Skeletal muscle satellite cell (primary cell): ENCODE measurements around the gene RPS6KC1.
"Not testable (repeated sequence)": the region's sequence is repeated elsewhere in the genome, so short reads cannot be mapped to it uniquely, and the experiment has no call there.

Source experiments
- H3K27me3 ChIP-seq: 2 replicates; pipeline ENCODE4 v1.7.0; 2013; ENCODE audit warnings: low read length; ENCODE audit not compliant: control insufficient read depth, insufficient read depth
- H3K36me3 ChIP-seq: 2 replicates; pipeline ENCODE4 v1.7.0; 2013; ENCODE audit warnings: mild to moderate bottlenecking, control low read depth, low read length; ENCODE audit not compliant: insufficient read depth
- H3K4me1 ChIP-seq: 2 replicates; pipeline ENCODE4 v1.7.0; 2013; ENCODE audit warnings: low read length; ENCODE audit not compliant: control insufficient read depth, insufficient read depth
- H3K4me2 ChIP-seq: 2 replicates; pipeline ENCODE4 v1.7.0; 2013; ENCODE audit warnings: mild to moderate bottlenecking, low read length
- H3K4me3 ChIP-seq: 2 replicates; pipeline ENCODE4 v1.7.0; 2013; ENCODE audit warnings: low read length
- H3K9ac ChIP-seq: 2 replicates; pipeline ENCODE4 v1.7.0; 2013; ENCODE audit warnings: mild to moderate bottlenecking, low read depth, low read length, moderate library complexity
- H3K9me3 ChIP-seq: replicated peaks from 2 replicates; pipeline ENCODE4 v1.7.0; 2013; ENCODE audit warnings: mild to moderate bottlenecking, control low read depth, low read length

Gene RPS6KC1

DNA sequence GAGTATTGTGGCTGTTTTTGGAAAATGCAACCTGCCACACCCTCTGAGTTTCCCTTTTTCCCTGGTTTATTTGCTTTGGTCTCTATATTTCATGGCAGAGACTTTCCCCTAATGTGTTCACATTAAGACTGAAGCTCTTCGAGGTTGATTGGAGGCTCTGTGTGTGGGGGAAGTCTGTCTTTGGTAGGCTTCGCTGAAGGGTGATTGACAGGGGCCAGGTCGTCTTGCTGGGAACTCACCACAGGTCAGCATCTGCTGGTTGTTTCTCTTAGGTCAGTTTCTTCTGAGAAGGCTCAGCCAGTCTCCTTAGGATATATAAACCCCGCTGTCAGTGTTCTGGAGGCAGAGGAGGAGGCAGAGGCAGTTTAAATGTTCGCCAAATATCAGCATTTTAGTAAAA, 249.4 kb downstream of the RPS6KC1 start:
- no peak overlapping the region for H3K4me3 ChIP-seq
- no peak overlapping the region for H3K4me2 ChIP-seq
- peaks cover 5% of the 10 kb centered on the region for H3K4me1 ChIP-seq
- H3K27me3 ChIP-seq, result no peaks in the 10 kb centered on the region
- no peaks in the 10 kb centered on the region for H3K9me3 ChIP-seq
- no peak overlapping the region for H3K9ac ChIP-seq
- no peaks in the 10 kb centered on the region for H3K36me3 ChIP-seq

DNA sequence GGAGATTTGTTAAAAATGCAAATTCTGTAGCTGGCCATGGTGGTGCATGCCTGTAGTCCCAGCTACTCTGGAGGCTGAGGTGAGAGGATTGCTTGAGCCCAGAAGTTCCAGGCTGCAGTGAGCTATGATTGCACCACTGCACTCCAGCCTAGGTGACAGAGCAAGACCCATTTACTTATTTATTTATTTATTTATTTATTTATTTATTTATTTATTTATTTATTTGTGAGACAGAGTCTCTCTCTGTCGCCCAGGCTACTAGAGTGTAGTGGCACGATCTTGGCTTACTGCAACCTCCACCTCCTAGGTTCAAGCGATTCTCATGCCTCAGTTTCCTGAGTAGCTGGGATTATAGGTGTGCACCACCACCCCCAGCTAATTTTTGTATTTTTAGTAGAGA, 250.5 kb downstream of the RPS6KC1 start:
- not testable (repeated sequence) for H3K4me2 ChIP-seq, H3K4me1 ChIP-seq

DNA sequence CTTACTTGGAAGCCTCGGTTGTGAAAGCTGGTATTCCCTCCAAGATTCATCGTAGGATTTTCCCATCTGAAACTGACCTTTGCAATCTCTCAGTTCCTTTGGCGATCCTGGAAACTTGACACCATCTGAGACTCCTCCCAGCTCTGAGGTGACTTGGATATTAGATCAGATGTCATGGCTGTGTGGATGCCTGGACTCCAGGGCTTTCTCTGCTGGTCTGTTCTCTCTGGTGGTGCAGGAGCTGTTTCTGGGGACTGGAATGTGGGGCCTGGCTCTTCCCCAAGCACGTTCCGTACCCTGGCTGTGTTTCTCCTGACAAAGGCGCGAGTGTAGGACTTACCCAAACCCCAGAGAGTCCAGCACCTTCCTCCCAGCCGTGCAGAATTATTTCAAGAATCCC, 252.2 kb downstream of the RPS6KC1 start:
- Histone ChIP-seq H3K36me3 (no peaks in the 10 kb centered on the region), H3K9ac (no peak overlapping the region), H3K4me3 (no peak overlapping the region), H3K4me2 (peak overlapping the region; percentile 44), H3K9me3 (no peaks in the 10 kb centered on the region), H3K27me3 (no peaks in the 10 kb centered on the region), H3K4me1 (peaks cover 5% of the 10 kb centered on the region)

More for the DNA sequence above, 250.5 kb downstream of the RPS6KC1 start:
- H3K4me3 ChIP-seq, H3K9ac ChIP-seq, H3K27me3 ChIP-seq, H3K9me3 ChIP-seq, H3K36me3 ChIP-seq: not testable (repeated sequence)

DNA sequence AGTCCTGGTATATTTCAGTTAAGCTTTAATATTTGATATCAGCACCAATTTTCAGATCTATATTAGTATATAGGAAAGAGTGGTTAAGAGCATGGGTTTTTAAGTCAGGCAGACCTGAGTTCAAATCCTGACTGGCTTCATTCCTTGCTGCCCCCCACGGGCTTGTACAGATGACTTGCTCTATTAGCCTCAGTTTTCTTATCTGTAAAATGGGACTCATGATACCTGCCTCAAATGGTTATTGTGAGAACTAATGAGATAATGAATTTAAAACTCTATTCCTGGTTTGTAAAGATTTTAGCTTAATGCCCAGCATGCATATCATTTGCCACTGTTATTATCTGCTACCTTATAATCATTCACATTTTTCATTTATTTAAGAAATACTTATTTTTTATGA, 264.5 kb downstream of the RPS6KC1 start:
- Histone ChIP-seq H3K4me2 (no peak overlapping the region), H3K9me3 (no peaks in the 10 kb centered on the region), H3K4me3 (no peak overlapping the region), H3K27me3 (no peaks in the 10 kb centered on the region), H3K36me3 (no peaks in the 10 kb centered on the region), H3K4me1 (no peaks in the 10 kb centered on the region), H3K9ac (no peak overlapping the region)

DNA sequence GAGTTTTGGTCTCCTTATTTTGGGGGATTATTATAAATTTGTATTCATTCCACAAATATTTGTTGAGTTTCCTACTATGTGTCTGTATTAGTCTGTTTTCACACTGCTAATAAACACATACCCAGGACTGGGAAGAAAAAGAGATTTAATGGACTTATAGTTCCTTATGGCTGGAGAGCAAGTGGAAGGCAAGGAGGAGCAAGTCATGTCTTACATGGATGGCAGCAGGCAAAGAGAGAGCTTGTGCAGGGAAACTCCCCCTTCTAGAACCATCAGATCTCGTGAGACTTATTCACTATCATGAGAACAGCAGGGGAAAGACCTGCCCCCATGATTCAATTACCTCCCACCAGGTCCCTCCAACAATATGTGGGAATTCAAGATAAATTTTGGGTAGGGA, 267.4 kb downstream of the RPS6KC1 start:
- not testable (repeated sequence) for H3K36me3 ChIP-seq

DNA sequence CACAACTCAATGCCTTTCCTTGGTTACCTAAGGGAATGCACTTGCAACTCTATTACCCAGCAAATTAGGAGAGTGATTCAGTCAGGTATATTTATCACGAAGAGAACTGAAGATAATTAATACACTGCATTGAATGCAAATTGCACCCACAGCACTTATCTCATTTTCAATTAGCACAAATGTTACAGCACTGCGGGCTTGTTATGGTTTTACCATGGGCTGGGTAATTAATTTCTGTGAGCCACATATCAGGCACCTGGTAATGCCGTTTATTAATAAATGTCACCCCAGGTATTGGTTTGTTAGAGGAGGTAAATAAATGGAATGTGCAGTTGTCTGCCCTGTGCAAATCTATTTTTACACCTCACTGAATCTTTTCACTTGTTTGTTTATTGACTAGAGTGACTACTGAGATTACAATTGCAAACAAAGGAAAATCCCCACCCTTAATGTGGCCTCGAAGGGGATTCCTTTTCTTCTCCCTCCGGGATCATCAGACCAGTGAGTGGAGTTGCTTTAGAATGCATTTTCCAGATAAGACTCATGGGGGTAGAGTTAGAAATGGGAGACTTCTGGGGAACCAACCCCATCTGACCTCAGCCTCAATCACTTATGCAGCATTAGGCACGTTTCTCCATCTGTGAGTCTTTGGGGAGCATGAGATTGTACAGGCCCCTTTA, 269.3 kb downstream of the RPS6KC1 start:
- Histone ChIP-seq H3K9ac (no peak overlapping the region), H3K36me3 (no peaks in the 10 kb centered on the region)

More for the DNA sequence above, 267.4 kb downstream of the RPS6KC1 start:
- not testable (repeated sequence) for H3K4me1 ChIP-seq, H3K9me3 ChIP-seq, H3K4me2 ChIP-seq, H3K9ac ChIP-seq, H3K4me3 ChIP-seq, H3K27me3 ChIP-seq

More for the DNA sequence above, 269.3 kb downstream of the RPS6KC1 start:
- no peaks in the 10 kb centered on the region for H3K4me1 ChIP-seq
- no peak overlapping the region for H3K4me2 ChIP-seq
- no peaks in the 10 kb centered on the region for H3K9me3 ChIP-seq
- H3K27me3 ChIP-seq, result no peaks in the 10 kb centered on the region
- H3K4me3 ChIP-seq, result no peak overlapping the region
